PC-3 (cell line): Measurements from ENCODE around the gene PDGFD. TPM values are rescaled to one million over a fixed set of nuclear protein-coding genes. Genes with fewer than 3 reads are reported as not detected.

Experiments
- ATAC-seq: fragments of 200-7000 bp; cut with Tn5 transposase; 2 replicates; pipeline ENCODE4 v1.9.1; 2020; ENCODE audit warnings: mild to moderate bottlenecking, moderate library complexity
- BruUV-seq: library from RNA; stranded (reverse); fragments of 400-500 nt; replicated peaks from 2 replicates; lab custom pipeline; 2021; lab: Mats Ljungman, UMichigan
- CTCF ChIA-PET: fragments of 300-600 bp; sonication (Branson Sonifier 250); formaldehyde crosslinking; loops from one replicate; lab custom pipeline; 2022; ENCODE audit warnings: antibody characterized with exemption; lab: Charles Lee
- POLR2A ChIA-PET: fragments of 300-600 bp; sonication (Branson Sonifier 250); formaldehyde crosslinking; loops from one replicate; lab custom pipeline; 2022; ENCODE audit warnings: antibody characterized with exemption; ENCODE audit not compliant: unreplicated experiment; lab: Charles Lee
- DNase-seq: peaks from one replicate; pipeline ENCODE4 v3.0.0-alpha.2; 2015
- H2AFZ ChIP-seq: fragments of 300-600 bp; sonication (generic); 2 replicates; pipeline ENCODE4 v1.6.0; 2016; ENCODE audit warnings: antibody characterized with exemption, low read length
- H3F3A ChIP-seq: fragments of 300-600 bp; sonication (generic); one replicate; pipeline ENCODE4 v1.6.0; 2017; ENCODE audit warnings: antibody characterized with exemption, low read length, control low read depth, mild to moderate bottlenecking; ENCODE audit not compliant: unreplicated experiment
- H3K27ac ChIP-seq: fragments of 300-600 bp; sonication (generic); 2 replicates; pipeline ENCODE4 v1.5.1; 2016; ENCODE audit warnings: mild to moderate bottlenecking, low read length
- H3K27me3 ChIP-seq: fragments of 300-600 bp; sonication (generic); 2 replicates; pipeline ENCODE4 v1.6.1; 2016; ENCODE audit warnings: low read length, mixed read lengths
- H3K36me3 ChIP-seq: fragments of 300-600 bp; sonication (generic); 2 replicates; pipeline ENCODE4 v1.6.1; 2016; ENCODE audit warnings: low read depth, mixed run types, low read length, mixed read lengths
- H3K4me1 ChIP-seq: fragments of 300-600 bp; sonication (generic); 2 replicates; pipeline ENCODE4 v1.5.1; 2016; ENCODE audit warnings: low read length; ENCODE audit not compliant: insufficient read depth
- H3K4me2 ChIP-seq: fragments of 300-600 bp; sonication (generic); 2 replicates; pipeline ENCODE4 v1.6.0; 2016; ENCODE audit warnings: low read length
- H3K4me3 ChIP-seq: fragments of 300-600 bp; sonication (generic); 2 replicates; pipeline ENCODE4 v1.5.1; 2016; ENCODE audit warnings: mild to moderate bottlenecking, low read length, mixed read lengths
- H3K79me2 ChIP-seq: fragments of 300-600 bp; sonication (generic); 2 replicates; pipeline ENCODE4 v1.6.1; 2017; ENCODE audit warnings: low read length, mixed read lengths
- H3K9ac ChIP-seq: fragments of 300-600 bp; sonication (generic); 2 replicates; pipeline ENCODE4 v1.6.0; 2016; ENCODE audit warnings: mild to moderate bottlenecking, low read length
- H3K9me2 ChIP-seq: fragments of 300-600 bp; sonication (generic); replicated peaks from 2 replicates; pipeline ENCODE4 v1.6.1; 2016; ENCODE audit warnings: mixed run types, low read length, mixed read lengths
- H3K9me3 ChIP-seq: fragments of 300-600 bp; sonication (generic); 2 replicates; pipeline ENCODE4 v1.6.1; 2016; ENCODE audit warnings: low read length, mixed read lengths
- H4K20me1 ChIP-seq: fragments of 300-600 bp; sonication (generic); 2 replicates; pipeline ENCODE4 v1.6.1; 2016; ENCODE audit warnings: low read length, mixed read lengths
- EZH2 ChIP-seq: fragments of 300-600 bp; sonication (generic); IDR thresholded peaks from one replicate; pipeline ENCODE4 v1.6.1; 2017; ENCODE audit warnings: antibody characterized with exemption, mild to moderate bottlenecking, low read length; ENCODE audit not compliant: unreplicated experiment
- EZH2phosphoT487 ChIP-seq: fragments of 300-600 bp; sonication (generic); IDR thresholded peaks from 2 replicates; pipeline ENCODE4 v1.6.1; 2018; ENCODE audit warnings: mild to moderate bottlenecking, antibody characterized with exemption, low read length, borderline replicate concordance
- intact Hi-C: fragments of 100-400 bp; cut with micrococcal nuclease; formaldehyde crosslinking; loops from 2 replicates; pipeline ENCODE4 v1.9.0; 2023
- total RNA-seq: library from RNA; depleted of rRNA; stranded (reverse); fragments of >200 nt; gene quantifications from 2 replicates; pipeline ENCODE4 v1.2.3, GENCODE V29; 2014
- TF ChIP-seq, protein P1 (sequence below): fragments of 300-600 bp; sonication (generic); conservative IDR thresholded peaks from 2 replicates; pipeline ENCODE4 v1.5.1; 2017; ENCODE audit warnings: antibody characterized with exemption, low read depth, mild to moderate bottlenecking, low read length

Gene PDGFD
- total RNA-seq, 1 experiment from 2014 or later, result 5.0 TPM

DNA sequence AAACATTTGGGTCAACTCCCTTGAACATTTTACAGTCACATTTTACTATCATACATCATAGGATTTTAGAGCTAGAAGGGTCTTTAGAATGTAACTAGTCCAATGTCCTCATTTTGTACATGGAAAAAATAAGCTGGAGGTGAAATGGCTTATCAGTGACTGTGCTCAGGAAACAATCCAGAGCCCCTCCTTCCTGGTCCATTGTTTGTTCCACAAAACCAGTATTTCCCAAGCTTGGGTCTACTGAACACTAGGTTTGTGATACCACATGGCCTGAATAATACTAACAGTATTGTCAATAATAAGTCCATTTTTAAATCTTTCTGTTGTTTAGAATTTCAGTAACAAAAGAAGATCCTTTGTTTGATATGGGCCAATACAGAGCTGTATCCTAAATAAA lies 27.1 kb downstream of the PDGFD start:
- no peaks in the 10 kb centered on the region for H3K79me2 ChIP-seq
- H3K27me3 ChIP-seq, result no peaks in the 10 kb centered on the region
- no peak overlapping the region for H3K27ac ChIP-seq
- no peaks in the 10 kb centered on the region for H3K9me2 ChIP-seq
- no peak overlapping the region for H3K4me2 ChIP-seq
- H3F3A ChIP-seq, result no peaks in the 10 kb centered on the region
- DNase-seq (no peak), ATAC-seq (no peak)
- TF ChIP-seq, protein P1, sequence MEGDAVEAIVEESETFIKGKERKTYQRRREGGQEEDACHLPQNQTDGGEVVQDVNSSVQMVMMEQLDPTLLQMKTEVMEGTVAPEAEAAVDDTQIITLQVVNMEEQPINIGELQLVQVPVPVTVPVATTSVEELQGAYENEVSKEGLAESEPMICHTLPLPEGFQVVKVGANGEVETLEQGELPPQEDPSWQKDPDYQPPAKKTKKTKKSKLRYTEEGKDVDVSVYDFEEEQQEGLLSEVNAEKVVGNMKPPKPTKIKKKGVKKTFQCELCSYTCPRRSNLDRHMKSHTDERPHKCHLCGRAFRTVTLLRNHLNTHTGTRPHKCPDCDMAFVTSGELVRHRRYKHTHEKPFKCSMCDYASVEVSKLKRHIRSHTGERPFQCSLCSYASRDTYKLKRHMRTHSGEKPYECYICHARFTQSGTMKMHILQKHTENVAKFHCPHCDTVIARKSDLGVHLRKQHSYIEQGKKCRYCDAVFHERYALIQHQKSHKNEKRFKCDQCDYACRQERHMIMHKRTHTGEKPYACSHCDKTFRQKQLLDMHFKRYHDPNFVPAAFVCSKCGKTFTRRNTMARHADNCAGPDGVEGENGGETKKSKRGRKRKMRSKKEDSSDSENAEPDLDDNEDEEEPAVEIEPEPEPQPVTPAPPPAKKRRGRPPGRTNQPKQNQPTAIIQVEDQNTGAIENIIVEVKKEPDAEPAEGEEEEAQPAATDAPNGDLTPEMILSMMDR, result no peak
- TF ChIP-seq EZH2 (no peak), EZH2phosphoT487 (no peak)
- peaks cover 6% of the 10 kb centered on the region for H3K4me1 ChIP-seq
- H3K36me3 ChIP-seq, result no peaks in the 10 kb centered on the region
- H4K20me1 ChIP-seq, result no peaks in the 10 kb centered on the region
- H3K9ac ChIP-seq, result no peak overlapping the region
- no peaks in the 10 kb centered on the region for H3K9me3 ChIP-seq
- no peak overlapping the region for H3K4me3 ChIP-seq
- no peak overlapping the region for H2AFZ ChIP-seq
- intact Hi-C loops, result no loop called here
- ChIA-PET POLR2A (no interaction called here), CTCF (no interaction called here)
- BruUV-seq, result no TSS peak

DNA sequence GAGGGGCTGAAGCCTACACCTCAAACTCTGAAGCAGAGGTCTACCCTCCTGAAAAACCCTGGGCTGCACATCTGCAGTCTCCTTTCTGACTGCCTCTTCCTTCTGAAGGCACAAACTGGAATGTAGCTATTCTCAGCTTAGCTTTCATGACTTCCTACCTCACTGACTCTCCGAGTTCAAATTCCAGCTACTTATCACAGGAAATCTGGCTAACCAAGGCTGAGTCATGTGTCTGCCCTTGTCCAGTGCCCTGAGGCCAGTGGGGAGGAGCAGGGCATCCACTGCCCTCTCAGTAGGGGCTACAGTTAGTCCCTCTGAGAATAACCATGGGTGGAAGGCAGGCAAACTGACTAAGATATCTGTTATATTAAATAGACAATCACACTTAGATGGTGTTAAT lies 29.2 kb downstream of the PDGFD start:
- H3K4me2 ChIP-seq, result no peak overlapping the region
- BruUV-seq, result no TSS peak
- no peak overlapping the region for H2AFZ ChIP-seq

DNA sequence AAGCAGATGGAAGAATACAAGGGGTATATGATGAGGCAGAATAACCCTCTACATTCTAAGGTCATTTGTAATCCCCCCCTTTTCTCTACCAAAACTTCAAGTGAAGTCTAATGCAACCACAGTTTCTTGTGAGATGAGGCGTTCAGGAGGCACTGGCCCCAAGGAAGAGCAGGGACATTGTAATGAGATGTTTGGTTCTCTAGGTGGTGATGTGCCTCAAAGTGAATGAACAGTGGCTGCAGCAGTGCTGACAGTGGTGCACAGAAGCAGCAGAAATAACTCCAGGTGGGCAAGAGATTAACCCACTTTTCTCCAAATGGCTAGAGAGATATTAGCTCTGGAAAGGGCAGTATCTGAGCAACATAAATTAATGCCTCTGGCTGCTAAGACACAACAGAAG lies 33.8 kb downstream of the PDGFD start:
- ATAC-seq (no peak), DNase-seq (no peak)
- Histone ChIP-seq H3K9me2 (no peaks in the 10 kb centered on the region), H3F3A (no peaks in the 10 kb centered on the region), H3K79me2 (no peaks in the 10 kb centered on the region), H3K27me3 (no peaks in the 10 kb centered on the region), H3K4me1 (peaks cover 6% of the 10 kb centered on the region), H2AFZ (no peak overlapping the region), H3K4me2 (no peak overlapping the region), H3K9me3 (no peaks in the 10 kb centered on the region), H3K9ac (no peak overlapping the region), H3K27ac (no peak overlapping the region), H3K4me3 (no peak overlapping the region), H4K20me1 (no peaks in the 10 kb centered on the region), H3K36me3 (no peaks in the 10 kb centered on the region)
- ChIA-PET CTCF (no interaction called here), POLR2A (no interaction called here)
- BruUV-seq, result no TSS peak
- TF ChIP-seq, protein P1, result no peak
- TF ChIP-seq EZH2phosphoT487 (no peak), EZH2 (no peak)
- intact Hi-C loops, result no loop called here

More for the DNA sequence above, 29.2 kb downstream of the PDGFD start:
- TF ChIP-seq EZH2phosphoT487, result no peak
- TF ChIP-seq, protein P1, result no peak
- no peak for TF ChIP-seq EZH2
- intact Hi-C loops, result no loop called here
- H3K9me3 ChIP-seq, result no peaks in the 10 kb centered on the region
- H3K79me2 ChIP-seq, result no peaks in the 10 kb centered on the region
- ATAC-seq (peak; percentile 74), DNase-seq (peak; percentile 64)
- no peaks in the 10 kb centered on the region for H4K20me1 ChIP-seq
- no peak overlapping the region for H3K4me3 ChIP-seq
- peaks cover 6% of the 10 kb centered on the region for H3K4me1 ChIP-seq
- ChIA-PET POLR2A (interaction anchor here (0.6 kb wide), 1 partner anchor 503 kb away, joined by 7 read pairs; no protein-coding TSS in a partner anchor), CTCF (no interaction called here)
- no peaks in the 10 kb centered on the region for H3K9me2 ChIP-seq
- no peak overlapping the region for H3K9ac ChIP-seq
- H3K27ac ChIP-seq, result no peak overlapping the region
- H3K36me3 ChIP-seq, result no peaks in the 10 kb centered on the region
- no peaks in the 10 kb centered on the region for H3K27me3 ChIP-seq
- H3F3A ChIP-seq, result no peaks in the 10 kb centered on the region
